ENCODE results near the gene SAP30L. TPM values are rescaled to one million over a fixed set of nuclear protein-coding genes. Genes with fewer than 3 reads are reported as not detected.

The SAP30L gene
- total RNA-seq, 6 experiments from 2014 or later: 23.3 to 31.5 (median 28.1) TPM

DNA sequence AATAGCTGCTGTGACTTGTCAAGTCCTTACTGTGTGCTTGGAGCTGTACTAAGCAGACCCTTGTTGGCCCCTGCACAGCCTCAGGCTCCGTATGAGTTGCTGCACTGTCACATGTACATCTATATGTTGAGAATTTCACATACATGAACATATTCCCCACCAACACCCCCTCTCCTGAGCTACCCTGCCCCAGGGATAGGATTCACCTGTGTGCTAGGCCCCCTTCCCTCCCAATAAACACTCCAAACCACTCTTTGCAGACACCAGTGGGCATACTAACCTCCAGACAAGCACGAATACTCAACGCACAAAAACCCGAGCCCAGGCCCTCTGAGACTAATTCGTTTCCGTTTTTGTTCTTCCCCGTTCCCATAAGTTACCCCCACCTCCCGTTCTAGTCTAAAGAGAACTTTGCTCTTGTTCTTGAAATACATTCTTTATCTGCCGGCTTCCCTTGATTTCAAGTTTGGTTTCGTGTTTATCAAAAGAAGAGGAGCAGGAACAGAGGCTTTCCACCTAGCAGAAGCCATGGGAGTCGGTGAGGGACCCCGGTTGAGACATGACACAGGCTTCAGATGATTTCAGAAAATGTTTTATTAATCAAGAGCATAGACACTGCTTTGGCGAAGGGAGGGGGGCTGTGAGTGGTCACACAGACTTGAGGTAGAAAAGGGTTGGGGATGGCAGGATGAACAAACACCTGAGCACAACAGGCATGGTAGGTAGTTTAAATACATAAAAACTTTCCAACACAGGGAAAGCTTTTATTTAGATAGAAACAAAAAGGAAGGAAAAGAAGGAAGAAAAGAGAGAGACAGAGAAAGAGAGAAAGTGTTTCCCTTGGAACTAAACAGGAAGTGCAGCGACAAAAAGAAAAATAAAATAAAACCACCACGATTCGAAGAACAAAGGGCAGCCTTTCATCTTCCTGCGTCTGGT lies 28.9 kb downstream of the SAP30L start:
- no peaks in the 10 kb centered on the region for H3K36me3 Mint-ChIP-seq (ENCODE audit: low read depth)
- no peak overlapping the region for H3K27ac Mint-ChIP-seq

GRCh38 chr5:154475591-154476353 lies 30.0 kb downstream of the SAP30L start:
- H3K4me3 Mint-ChIP-seq: no peak overlapping the region
- TF ChIP-seq, protein P1, sequence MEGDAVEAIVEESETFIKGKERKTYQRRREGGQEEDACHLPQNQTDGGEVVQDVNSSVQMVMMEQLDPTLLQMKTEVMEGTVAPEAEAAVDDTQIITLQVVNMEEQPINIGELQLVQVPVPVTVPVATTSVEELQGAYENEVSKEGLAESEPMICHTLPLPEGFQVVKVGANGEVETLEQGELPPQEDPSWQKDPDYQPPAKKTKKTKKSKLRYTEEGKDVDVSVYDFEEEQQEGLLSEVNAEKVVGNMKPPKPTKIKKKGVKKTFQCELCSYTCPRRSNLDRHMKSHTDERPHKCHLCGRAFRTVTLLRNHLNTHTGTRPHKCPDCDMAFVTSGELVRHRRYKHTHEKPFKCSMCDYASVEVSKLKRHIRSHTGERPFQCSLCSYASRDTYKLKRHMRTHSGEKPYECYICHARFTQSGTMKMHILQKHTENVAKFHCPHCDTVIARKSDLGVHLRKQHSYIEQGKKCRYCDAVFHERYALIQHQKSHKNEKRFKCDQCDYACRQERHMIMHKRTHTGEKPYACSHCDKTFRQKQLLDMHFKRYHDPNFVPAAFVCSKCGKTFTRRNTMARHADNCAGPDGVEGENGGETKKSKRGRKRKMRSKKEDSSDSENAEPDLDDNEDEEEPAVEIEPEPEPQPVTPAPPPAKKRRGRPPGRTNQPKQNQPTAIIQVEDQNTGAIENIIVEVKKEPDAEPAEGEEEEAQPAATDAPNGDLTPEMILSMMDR (IDR thresholded peaks at IDR 0.05): no peak
- no peaks in the 10 kb centered on the region for H3K9me3 Mint-ChIP-seq
- H3K27me3 Mint-ChIP-seq (ENCODE audit: insufficient read depth): peaks cover 71% of the 10 kb centered on the region
- no peaks in the 10 kb centered on the region for H3K36me3 Mint-ChIP-seq (ENCODE audit: low read depth)
- DNase-seq: no peak
- H3K4me1 Mint-ChIP-seq (ENCODE audit: low read depth): peaks cover 14% of the 10 kb centered on the region
- H3K27ac Mint-ChIP-seq: no peak overlapping the region

More for the DNA sequence above, 28.9 kb downstream of the SAP30L start:
- peaks cover 71% of the 10 kb centered on the region for H3K27me3 Mint-ChIP-seq (ENCODE audit: insufficient read depth)
- TF ChIP-seq, protein P1 (IDR thresholded peaks at IDR 0.05): no peak
- no peak overlapping the region for H3K4me3 Mint-ChIP-seq
- H3K9me3 Mint-ChIP-seq: no peaks in the 10 kb centered on the region
- no peak for DNase-seq
- peaks cover 17% of the 10 kb centered on the region for H3K4me1 Mint-ChIP-seq (ENCODE audit: low read depth)

DNA sequence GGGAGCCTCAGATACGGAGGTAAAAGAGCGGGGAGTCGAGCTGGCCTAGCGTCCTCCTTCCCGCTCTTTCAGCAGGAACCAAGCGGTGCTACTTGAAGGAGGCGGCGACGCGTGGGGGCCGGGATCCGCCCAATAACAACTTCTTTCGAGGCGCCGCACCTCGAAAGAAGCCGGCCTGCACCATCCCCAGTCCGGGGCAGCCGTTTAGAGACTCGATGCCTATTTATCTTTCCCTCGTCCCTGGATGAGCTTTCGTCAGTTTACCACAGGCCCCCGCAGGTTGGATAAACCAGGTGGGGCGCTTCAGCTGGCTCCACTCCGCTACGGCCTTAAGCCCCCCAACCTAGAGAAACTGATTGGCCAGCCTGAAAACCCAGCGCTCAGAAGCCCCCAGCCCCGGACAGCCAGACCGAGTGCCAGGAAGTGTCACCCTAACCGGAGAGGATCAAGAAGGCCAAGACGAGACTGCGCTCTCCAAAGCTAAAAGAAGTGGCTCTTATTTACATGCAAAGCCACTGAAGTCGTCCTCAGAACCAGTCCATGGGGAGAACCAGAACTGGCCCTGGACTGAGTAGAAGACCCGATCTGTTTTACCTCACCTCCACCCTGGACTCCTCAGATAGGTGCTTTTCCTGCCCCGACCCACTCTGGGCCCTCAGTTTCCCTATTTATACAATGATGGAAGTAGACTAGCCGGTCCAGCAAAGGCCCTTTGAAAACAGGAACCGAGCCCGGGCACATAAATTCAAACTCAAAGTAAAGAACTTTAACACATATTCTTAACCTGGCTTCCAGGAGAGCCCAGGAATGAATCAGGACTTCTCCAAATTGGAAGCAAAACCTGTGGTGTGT lies 30.8 kb downstream of the SAP30L start:
- DNase-seq: no peak
- Mint-ChIP-seq H3K27me3 (ENCODE audit: insufficient read depth) (peaks cover 71% of the 10 kb centered on the region), H3K9me3 (no peaks in the 10 kb centered on the region), H3K4me1 (ENCODE audit: low read depth) (peaks cover 10% of the 10 kb centered on the region), H3K4me3 (no peak overlapping the region; the same call in 1 of the 2 replicates), H3K36me3 (ENCODE audit: low read depth) (no peaks in the 10 kb centered on the region), H3K27ac (no peak overlapping the region)
- TF ChIP-seq, protein P1 (IDR thresholded peaks at IDR 0.05): no peak

GRCh38 chr5:154477382-154478223 lies 31.8 kb downstream of the SAP30L start:
- TF ChIP-seq, protein P1 (IDR thresholded peaks at IDR 0.05): no peak
- H3K4me3 Mint-ChIP-seq: no peak overlapping the region; the same call in 1 of the 2 replicates
- peaks cover 75% of the 10 kb centered on the region for H3K27me3 Mint-ChIP-seq (ENCODE audit: insufficient read depth)
- no peak overlapping the region for H3K27ac Mint-ChIP-seq
- no peaks in the 10 kb centered on the region for H3K9me3 Mint-ChIP-seq
- no peak for DNase-seq
- H3K36me3 Mint-ChIP-seq (ENCODE audit: low read depth): no peaks in the 10 kb centered on the region
- H3K4me1 Mint-ChIP-seq (ENCODE audit: low read depth): peaks cover 10% of the 10 kb centered on the region
